ENCODE measurements around the gene SAMD10. TPM values are rescaled to one million over a fixed set of nuclear protein-coding genes. Genes with fewer than 3 reads are reported as not detected.

SAMD10 gene
- total RNA-seq, 2 donors from 2014 or later: 3.1 to 3.7 TPM

DNA sequence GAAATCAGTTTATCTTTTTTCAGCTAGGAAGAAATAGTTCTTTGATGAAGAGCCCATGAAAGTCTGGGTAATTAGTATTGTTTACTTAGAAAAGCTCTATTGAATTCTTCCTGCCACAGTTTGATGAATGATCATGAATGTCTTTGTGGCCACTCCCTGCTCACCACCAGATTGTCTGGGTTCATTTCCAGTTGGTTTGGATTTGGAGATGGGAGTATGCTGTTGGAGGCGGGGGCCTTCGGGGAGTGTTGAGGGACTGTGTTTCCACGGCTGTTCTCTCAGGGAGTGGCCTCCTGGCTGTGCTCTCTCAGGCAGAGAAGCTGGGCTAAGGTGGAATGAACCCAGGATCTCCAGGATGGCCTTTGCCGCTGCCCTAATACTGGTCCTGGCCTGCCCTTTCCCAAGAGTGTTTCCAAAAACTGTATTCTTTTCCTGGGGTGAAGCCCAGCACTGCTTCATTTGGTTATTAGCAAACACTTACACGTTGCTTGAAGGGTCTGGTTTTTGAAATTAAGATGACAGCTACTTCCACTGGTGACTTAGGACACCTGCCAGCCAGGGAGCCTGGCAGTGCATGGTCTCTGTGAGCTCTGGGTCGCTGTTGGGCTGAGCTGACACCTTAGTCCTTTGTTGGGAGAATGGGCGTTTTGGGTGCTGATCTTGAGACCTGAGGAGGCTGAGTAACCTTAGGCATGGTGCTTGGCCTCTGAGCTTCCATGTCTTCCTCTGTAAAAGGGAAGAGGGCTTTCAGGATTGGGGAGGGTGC lies 24.7 kb upstream of the SAMD10 start:
- no peaks in the 10 kb centered on the region for H3K27me3 ChIP-seq
- H3K36me3 ChIP-seq: peaks cover 79% of the 10 kb centered on the region
- no peaks in the 10 kb centered on the region for H3K9me3 ChIP-seq
- TF ChIP-seq, protein P1, sequence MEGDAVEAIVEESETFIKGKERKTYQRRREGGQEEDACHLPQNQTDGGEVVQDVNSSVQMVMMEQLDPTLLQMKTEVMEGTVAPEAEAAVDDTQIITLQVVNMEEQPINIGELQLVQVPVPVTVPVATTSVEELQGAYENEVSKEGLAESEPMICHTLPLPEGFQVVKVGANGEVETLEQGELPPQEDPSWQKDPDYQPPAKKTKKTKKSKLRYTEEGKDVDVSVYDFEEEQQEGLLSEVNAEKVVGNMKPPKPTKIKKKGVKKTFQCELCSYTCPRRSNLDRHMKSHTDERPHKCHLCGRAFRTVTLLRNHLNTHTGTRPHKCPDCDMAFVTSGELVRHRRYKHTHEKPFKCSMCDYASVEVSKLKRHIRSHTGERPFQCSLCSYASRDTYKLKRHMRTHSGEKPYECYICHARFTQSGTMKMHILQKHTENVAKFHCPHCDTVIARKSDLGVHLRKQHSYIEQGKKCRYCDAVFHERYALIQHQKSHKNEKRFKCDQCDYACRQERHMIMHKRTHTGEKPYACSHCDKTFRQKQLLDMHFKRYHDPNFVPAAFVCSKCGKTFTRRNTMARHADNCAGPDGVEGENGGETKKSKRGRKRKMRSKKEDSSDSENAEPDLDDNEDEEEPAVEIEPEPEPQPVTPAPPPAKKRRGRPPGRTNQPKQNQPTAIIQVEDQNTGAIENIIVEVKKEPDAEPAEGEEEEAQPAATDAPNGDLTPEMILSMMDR (IDR thresholded peaks at IDR 0.05): no peak
- no peak overlapping the region for H3K4me3 ChIP-seq
- no peak for DNase-seq (ENCODE audit: low spot score)
- H3K27ac ChIP-seq: no peak overlapping the region
- no peaks in the 10 kb centered on the region for H3K4me1 ChIP-seq

DNA sequence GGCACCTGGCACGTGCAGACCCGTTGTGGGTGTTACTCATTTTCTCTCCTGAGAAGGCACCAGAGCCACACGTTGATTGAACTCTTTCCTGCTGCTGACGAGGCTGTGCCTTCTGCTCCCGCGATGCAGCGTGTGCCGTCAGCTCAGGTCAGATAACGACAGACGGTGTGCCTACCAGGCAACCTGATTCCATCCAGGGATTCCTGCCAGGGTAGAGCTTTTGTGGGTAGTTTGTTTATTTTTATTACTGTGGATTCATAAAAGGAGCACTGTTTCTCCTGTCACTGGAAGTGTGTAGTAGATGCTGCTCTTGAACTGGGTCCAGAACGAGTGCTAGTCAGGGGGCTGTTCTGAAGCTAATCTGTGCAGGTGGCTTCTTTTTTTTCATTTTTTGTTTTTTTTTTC lies 22.2 kb upstream of the SAMD10 start:
- Histone ChIP-seq H3K9me3 (no peaks in the 10 kb centered on the region), H3K4me1 (no peaks in the 10 kb centered on the region), H3K27ac (no peak overlapping the region), H3K36me3 (peaks cover 85% of the 10 kb centered on the region), H3K4me3 (no peak overlapping the region), H3K27me3 (no peaks in the 10 kb centered on the region)
- TF ChIP-seq, protein P1 (IDR thresholded peaks at IDR 0.05): no peak
- no peak for DNase-seq (ENCODE audit: low spot score)

DNA sequence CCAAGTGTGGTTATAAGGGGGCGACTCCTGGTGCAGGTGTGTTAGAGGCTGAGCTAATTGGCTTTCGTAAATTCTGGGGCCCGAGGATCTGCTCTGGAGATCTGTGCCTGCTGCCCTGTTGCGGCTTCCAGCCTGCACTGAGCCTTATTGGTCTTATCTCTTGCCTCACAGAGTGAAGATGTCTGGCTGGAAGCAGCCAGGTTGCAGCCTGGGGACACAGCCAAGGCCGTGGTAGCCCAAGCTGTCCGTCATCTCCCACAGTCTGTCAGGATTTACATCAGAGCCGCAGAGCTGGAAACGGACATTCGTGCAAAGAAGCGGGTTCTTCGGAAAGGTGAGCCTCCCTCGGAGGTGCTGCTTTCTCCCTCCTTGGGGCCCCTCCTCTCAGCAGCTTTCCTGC lies 21.5 kb upstream of the SAMD10 start:
- no peak overlapping the region for H3K4me3 ChIP-seq
- H3K36me3 ChIP-seq: peaks cover 88% of the 10 kb centered on the region
- no peaks in the 10 kb centered on the region for H3K4me1 ChIP-seq
- no peaks in the 10 kb centered on the region for H3K9me3 ChIP-seq
- H3K27ac ChIP-seq: no peak overlapping the region
- no peaks in the 10 kb centered on the region for H3K27me3 ChIP-seq
- TF ChIP-seq, protein P1 (IDR thresholded peaks at IDR 0.05): no peak
- no peak for DNase-seq (ENCODE audit: low spot score)

- no peak overlapping the region for H3K27ac ChIP-seq
- peaks cover 36% of the 10 kb centered on the region for H3K36me3 ChIP-seq
- TF ChIP-seq, protein P1 (IDR thresholded peaks at IDR 0.05): no peak
- H3K4me3 ChIP-seq: no peak overlapping the region
- no peaks in the 10 kb centered on the region for H3K9me3 ChIP-seq
- no peak for DNase-seq (ENCODE audit: low spot score)
- H3K27me3 ChIP-seq: no peaks in the 10 kb centered on the region
- H3K4me1 ChIP-seq: peaks cover 0 to 42% of the 10 kb centered on the region in 2 donors
Observed at GRCh38 chr20:63982937-63983336, 3.5 kb upstream of the SAMD10 start.

DNA sequence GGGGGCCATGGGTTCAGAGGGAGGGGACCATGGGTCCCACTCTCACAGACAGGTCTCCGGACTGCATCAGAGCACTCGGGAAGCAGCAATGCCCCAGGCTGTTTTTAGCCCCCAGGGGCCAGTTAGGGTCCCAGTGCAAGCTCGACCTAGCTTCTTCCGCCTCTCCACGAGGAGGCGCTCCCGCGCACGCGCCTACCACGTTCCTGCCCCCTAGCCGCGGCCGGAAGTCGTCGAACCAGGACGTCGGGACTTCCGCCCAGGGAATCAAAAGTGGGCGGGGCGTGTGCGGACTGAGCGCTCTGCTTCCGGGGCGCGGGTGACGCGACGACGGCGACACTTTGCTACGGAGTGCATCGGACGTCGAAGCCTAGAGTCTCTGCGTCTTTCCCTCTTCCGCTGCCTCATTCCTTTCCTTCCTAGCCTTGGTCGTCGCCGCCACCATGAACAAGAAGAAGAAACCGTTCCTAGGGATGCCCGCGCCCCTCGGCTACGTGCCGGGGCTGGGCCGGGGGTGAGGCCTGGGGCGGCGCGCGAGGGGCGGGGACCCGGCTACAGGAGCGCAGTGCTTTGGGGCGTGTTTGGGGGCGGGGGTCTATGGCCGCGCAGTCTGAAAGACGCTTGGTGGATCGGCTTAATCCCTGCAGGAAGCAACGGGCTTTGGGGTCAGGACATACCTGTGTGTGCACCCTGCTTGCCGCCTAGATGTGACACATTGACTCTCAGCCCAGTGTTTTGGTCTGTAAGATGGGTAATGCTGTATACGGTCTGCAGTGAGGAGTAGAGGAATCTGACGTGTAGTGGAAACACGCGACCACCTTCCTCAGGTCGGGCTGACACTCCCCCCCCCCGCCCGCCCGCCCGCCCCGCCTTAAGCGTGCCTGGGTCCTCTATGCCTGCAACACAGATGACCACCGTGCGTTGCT lies 1.6 kb upstream of the SAMD10 start, which contains the start of gene PRPF6:
Gene PRPF6 (plus strand): TSS at position 327 of the 923 bp plus-strand sequence. CDS start 114 bp downstream, at position 441.
- H3K36me3 ChIP-seq: peaks cover 19% of the 10 kb centered on the region
- peak; percentile 94 for DNase-seq (ENCODE audit: low spot score)
- H3K27ac ChIP-seq: peak within 1 kb of the TSS; percentile 75 to 87
- no peaks in the 10 kb centered on the region for H3K9me3 ChIP-seq
- no peaks in the 10 kb centered on the region for H3K27me3 ChIP-seq
- peak within 1 kb of the TSS; percentile 80 to 87 for H3K4me3 ChIP-seq
- peaks cover 0 to 45% of the 10 kb centered on the region in 2 donors for H3K4me1 ChIP-seq
- TF ChIP-seq, protein P1 (IDR thresholded peaks at IDR 0.05): peak; percentile 66 to 92
